AG09309 (cell line): ENCODE measurements around the gene GPR155.

Experiments
- DNase-seq: peaks from one replicate; pipeline ENCODE4 v3.0.0-alpha.2; 2010; ENCODE audit warnings: low read depth
- H3K4me3 ChIP-seq: 2 replicates; pipeline ENCODE4 v1.5.1; 2011; ENCODE audit warnings: mild to moderate bottlenecking, low read depth, low read length, moderate library complexity; ENCODE audit not compliant: control insufficient read depth
- TF ChIP-seq, protein P1 (sequence below): IDR thresholded peaks from 2 replicates; pipeline ENCODE4 v1.5.1; 2011; ENCODE audit warnings: mild to moderate bottlenecking, low read depth, low read length, inconsistent platforms; ENCODE audit not compliant: insufficient read depth, control insufficient read depth; ENCODE audit errors: missing control alignments

Gene GPR155, protein sequence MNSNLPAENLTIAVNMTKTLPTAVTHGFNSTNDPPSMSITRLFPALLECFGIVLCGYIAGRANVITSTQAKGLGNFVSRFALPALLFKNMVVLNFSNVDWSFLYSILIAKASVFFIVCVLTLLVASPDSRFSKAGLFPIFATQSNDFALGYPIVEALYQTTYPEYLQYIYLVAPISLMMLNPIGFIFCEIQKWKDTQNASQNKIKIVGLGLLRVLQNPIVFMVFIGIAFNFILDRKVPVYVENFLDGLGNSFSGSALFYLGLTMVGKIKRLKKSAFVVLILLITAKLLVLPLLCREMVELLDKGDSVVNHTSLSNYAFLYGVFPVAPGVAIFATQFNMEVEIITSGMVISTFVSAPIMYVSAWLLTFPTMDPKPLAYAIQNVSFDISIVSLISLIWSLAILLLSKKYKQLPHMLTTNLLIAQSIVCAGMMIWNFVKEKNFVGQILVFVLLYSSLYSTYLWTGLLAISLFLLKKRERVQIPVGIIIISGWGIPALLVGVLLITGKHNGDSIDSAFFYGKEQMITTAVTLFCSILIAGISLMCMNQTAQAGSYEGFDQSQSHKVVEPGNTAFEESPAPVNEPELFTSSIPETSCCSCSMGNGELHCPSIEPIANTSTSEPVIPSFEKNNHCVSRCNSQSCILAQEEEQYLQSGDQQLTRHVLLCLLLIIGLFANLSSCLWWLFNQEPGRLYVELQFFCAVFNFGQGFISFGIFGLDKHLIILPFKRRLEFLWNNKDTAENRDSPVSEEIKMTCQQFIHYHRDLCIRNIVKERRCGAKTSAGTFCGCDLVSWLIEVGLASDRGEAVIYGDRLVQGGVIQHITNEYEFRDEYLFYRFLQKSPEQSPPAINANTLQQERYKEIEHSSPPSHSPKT

GRCh38 chr2:174486563-174487107, at the start of gene GPR155:
GPR155 (minus strand) TSS chr2:174487029; CDS start chr2:174481956, 5,073 bp downstream.
- peak within 1 kb of the TSS; percentile 57 for H3K4me3 ChIP-seq
- no peak for DNase-seq
- TF ChIP-seq, protein P1, sequence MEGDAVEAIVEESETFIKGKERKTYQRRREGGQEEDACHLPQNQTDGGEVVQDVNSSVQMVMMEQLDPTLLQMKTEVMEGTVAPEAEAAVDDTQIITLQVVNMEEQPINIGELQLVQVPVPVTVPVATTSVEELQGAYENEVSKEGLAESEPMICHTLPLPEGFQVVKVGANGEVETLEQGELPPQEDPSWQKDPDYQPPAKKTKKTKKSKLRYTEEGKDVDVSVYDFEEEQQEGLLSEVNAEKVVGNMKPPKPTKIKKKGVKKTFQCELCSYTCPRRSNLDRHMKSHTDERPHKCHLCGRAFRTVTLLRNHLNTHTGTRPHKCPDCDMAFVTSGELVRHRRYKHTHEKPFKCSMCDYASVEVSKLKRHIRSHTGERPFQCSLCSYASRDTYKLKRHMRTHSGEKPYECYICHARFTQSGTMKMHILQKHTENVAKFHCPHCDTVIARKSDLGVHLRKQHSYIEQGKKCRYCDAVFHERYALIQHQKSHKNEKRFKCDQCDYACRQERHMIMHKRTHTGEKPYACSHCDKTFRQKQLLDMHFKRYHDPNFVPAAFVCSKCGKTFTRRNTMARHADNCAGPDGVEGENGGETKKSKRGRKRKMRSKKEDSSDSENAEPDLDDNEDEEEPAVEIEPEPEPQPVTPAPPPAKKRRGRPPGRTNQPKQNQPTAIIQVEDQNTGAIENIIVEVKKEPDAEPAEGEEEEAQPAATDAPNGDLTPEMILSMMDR = no peak

DNA sequence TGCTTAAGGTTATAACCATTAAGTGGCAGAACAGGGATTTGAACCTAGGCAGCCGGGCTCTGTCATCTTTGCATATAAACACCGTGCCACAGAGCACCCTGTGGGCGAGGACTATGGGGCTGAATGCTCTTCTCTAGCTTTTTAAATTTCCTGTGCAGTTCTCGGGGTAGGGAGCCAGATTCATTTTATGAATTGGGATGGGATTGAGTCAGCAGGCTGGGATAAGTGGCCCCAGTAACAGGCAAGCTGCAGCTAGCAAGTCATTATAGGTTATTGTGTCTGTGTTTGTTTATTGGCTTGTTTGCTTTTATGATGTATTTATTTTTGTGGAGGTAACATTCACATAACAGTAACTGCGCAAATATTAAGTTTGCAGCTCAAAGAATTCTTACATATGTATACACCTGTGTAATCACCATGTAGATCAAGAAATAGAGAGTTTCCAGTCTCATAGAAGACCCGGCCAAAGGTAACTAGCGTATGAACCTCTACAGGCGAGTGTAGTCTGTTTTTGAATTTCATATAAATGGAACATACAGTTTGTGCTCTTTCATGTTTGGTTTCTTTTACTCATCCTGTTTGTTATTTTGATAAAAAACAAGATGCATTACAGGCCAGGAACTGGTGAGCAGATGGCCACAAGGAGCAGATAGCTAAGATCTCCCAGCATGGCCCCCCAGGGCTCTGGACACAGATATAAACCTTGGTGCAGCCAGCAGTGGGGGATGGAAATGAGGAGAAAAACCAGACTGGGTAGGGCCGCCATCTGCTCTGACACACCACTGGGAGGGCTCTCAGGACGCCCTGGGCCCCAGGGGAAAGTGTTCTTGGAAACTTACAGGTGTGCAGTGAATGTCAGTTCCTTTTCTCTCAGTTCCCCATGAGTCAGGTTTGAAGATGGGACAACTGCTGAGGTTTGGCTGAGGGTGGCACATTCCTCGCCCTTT, 49.2 kb upstream of the GPR155 start:
- no peak overlapping the region for H3K4me3 ChIP-seq
- TF ChIP-seq, protein P1 = no peak
- DNase-seq = no peak

- H3K4me3 ChIP-seq = no peak overlapping the region
- TF ChIP-seq, protein P1 = no peak
- DNase-seq = no peak
Observed at GRCh38 chr2:174535083-174535482, 48.3 kb upstream of the GPR155 start.

DNA sequence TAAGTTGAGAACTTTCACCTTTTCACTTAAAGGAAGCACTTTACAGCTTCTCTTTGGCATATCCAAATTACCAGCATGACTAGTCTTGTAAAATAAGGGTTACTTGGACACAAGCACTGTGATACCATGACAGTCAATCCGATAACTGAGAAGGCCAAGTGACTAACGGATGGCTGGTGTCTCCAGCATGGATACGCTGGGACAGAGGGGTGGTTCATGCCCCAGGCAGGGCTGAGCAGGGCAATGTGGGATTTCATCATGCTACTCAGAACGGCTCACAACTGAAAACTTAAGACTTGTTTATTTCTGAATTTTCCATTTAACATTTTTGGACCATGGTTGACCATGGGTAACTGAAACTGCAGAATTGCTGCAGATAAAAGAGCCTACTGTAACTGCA, 43.1 kb upstream of the GPR155 start:
- no peak overlapping the region for H3K4me3 ChIP-seq
- no peak for DNase-seq
- TF ChIP-seq, protein P1 = no peak

- no peak for DNase-seq
- TF ChIP-seq, protein P1 = no peak
- H3K4me3 ChIP-seq = no peak overlapping the region
Observed at GRCh38 chr2:174527959-174528358, 41.1 kb upstream of the GPR155 start.
